SH-SY5Y (cell line): ENCODE measurements around the gene TEX26.

Experiments
- GATA2 ChIP-seq: IDR thresholded peaks from 2 replicates; pipeline ENCODE4 v1.6.1; 2011; ENCODE audit warnings: mild to moderate bottlenecking, low read depth, low read length
- GATA3 ChIP-seq: IDR thresholded peaks from 2 replicates; pipeline ENCODE4 v1.6.1; 2011; ENCODE audit warnings: low read depth, mild to moderate bottlenecking, low read length, moderate library complexity

DNA sequence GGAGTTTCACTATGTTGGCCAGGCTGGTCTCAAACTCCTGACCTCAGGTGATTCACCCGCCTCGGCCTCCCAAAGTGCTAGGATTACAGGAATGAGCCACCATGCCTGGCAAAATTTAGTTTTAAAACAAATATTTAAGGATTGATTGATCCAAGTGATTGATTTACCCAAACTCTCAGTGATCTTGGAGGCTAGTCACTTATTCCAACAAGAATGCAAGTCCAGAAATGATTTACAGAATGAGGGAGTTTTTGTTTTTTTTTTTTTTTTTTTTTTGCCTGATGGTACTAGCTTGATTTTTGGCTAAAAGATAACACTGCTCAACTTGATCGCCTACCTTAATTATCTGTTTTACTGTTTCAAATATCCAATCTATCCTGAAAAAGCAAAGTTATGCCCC is 5.7 kb upstream of the TEX26 start:
- TF ChIP-seq GATA2 (no peak), GATA3 (no peak)
